ENCODE results near the gene MRPL27.

- TF ChIP-seq, protein P1, sequence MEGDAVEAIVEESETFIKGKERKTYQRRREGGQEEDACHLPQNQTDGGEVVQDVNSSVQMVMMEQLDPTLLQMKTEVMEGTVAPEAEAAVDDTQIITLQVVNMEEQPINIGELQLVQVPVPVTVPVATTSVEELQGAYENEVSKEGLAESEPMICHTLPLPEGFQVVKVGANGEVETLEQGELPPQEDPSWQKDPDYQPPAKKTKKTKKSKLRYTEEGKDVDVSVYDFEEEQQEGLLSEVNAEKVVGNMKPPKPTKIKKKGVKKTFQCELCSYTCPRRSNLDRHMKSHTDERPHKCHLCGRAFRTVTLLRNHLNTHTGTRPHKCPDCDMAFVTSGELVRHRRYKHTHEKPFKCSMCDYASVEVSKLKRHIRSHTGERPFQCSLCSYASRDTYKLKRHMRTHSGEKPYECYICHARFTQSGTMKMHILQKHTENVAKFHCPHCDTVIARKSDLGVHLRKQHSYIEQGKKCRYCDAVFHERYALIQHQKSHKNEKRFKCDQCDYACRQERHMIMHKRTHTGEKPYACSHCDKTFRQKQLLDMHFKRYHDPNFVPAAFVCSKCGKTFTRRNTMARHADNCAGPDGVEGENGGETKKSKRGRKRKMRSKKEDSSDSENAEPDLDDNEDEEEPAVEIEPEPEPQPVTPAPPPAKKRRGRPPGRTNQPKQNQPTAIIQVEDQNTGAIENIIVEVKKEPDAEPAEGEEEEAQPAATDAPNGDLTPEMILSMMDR (IDR thresholded peaks at IDR 0.05; ENCODE audit: poor library complexity, severe bottlenecking): peak; percentile 99
- peak; percentile 98 for TF ChIP-seq POLR2AphosphoS5 (IDR thresholded peaks at IDR 0.05)
Observed at GRCh38 chr17:50397111-50397918, 24.3 kb upstream of the MRPL27 start, which contains the start of gene LRRC59.
